Measurements from ENCODE around the gene LTF.

DNA sequence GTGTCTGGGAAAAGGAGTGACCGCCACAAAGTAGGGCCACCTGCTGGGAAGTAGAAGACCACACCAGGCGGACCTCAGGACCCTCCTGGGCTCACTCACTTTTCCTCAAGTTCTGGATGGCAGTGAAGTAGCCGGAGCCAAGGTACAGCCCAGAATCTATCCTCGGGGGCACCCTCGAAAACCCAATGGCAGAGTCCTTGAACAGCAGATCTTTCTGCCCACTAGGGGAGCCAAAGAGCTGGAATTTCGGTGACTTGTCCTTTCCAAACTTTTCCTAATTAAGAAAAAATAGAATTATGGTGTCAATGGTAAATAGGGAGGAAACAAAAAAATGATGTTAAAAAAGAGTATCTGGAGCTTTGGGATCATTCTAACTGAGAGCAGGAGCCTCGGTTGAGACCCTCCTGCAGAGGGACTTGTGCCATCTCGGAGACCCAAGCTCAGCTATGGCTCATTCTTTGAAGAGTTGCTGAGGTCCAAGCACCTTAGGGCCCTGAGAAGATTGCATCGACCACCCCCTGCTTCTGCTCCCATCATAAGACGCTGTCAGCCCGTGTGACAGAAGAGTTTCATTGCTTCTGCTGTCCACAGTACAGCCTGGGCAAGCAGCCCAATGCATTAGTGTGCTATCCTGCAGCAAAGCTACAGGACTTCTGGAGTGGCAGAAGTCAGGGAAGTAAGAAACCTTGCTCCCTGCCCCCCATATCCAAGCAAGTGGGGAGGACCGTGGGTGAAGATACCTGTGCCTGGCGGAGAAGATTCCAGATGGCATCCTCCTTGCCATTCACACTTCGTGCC lies 14.8 kb downstream of the LTF start:
- TF ChIP-seq, protein P1, sequence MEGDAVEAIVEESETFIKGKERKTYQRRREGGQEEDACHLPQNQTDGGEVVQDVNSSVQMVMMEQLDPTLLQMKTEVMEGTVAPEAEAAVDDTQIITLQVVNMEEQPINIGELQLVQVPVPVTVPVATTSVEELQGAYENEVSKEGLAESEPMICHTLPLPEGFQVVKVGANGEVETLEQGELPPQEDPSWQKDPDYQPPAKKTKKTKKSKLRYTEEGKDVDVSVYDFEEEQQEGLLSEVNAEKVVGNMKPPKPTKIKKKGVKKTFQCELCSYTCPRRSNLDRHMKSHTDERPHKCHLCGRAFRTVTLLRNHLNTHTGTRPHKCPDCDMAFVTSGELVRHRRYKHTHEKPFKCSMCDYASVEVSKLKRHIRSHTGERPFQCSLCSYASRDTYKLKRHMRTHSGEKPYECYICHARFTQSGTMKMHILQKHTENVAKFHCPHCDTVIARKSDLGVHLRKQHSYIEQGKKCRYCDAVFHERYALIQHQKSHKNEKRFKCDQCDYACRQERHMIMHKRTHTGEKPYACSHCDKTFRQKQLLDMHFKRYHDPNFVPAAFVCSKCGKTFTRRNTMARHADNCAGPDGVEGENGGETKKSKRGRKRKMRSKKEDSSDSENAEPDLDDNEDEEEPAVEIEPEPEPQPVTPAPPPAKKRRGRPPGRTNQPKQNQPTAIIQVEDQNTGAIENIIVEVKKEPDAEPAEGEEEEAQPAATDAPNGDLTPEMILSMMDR (IDR thresholded peaks at IDR 0.05) = peak; percentile 27 to 55 (median 44)
- TF ChIP-seq POLR2A (IDR thresholded peaks at IDR 0.05) = no peak

Data from right lobe of liver (tissue), 4 donors.